Brain microvascular endothelial cell (primary cell): Measurements from ENCODE around the gene TCP11L1.

ENCODE experiments used
- DNase-seq: peaks from one replicate; pipeline ENCODE4 v3.0.0-alpha.2; 2020
- H3K27ac ChIP-seq: fragments of 250-450 bp; sonication (Bioruptor Pico); 2 replicates; pipeline ENCODE4 v1.5.1; 2020; ENCODE audit warnings: mild to moderate bottlenecking, moderate library complexity
- H3K27me3 ChIP-seq: fragments of 250-450 bp; sonication (Bioruptor Pico); replicated peaks from 2 replicates; pipeline ENCODE4 v1.5.1; 2020; ENCODE audit warnings: mild to moderate bottlenecking
- H3K36me3 ChIP-seq: fragments of 250-450 bp; sonication (Bioruptor Pico); replicated peaks from 2 replicates; pipeline ENCODE4 v1.5.1; 2020; ENCODE audit warnings: mild to moderate bottlenecking
- H3K4me3 ChIP-seq: 2 replicates; pipeline ENCODE4 v1.5.1; 2011; ENCODE audit warnings: low read depth, mild to moderate bottlenecking, control low read depth, low read length, moderate library complexity
- in situ Hi-C: cut with HindIII; loops from 2 replicates; pipeline ENCODE4 v1.10.0; 2017; ENCODE audit warnings: low sequenced_read_pairs, low pct_ligation_motif_present
- TF ChIP-seq, protein P1 (sequence below): IDR thresholded peaks from 2 replicates; pipeline ENCODE4 v1.5.1; 2011; ENCODE audit warnings: low read depth, mild to moderate bottlenecking, moderate library complexity, low read length, control low read depth, inconsistent platforms; ENCODE audit errors: missing control alignments

Gene TCP11L1, protein sequence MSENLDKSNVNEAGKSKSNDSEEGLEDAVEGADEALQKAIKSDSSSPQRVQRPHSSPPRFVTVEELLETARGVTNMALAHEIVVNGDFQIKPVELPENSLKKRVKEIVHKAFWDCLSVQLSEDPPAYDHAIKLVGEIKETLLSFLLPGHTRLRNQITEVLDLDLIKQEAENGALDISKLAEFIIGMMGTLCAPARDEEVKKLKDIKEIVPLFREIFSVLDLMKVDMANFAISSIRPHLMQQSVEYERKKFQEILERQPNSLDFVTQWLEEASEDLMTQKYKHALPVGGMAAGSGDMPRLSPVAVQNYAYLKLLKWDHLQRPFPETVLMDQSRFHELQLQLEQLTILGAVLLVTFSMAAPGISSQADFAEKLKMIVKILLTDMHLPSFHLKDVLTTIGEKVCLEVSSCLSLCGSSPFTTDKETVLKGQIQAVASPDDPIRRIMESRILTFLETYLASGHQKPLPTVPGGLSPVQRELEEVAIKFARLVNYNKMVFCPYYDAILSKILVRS

DNA sequence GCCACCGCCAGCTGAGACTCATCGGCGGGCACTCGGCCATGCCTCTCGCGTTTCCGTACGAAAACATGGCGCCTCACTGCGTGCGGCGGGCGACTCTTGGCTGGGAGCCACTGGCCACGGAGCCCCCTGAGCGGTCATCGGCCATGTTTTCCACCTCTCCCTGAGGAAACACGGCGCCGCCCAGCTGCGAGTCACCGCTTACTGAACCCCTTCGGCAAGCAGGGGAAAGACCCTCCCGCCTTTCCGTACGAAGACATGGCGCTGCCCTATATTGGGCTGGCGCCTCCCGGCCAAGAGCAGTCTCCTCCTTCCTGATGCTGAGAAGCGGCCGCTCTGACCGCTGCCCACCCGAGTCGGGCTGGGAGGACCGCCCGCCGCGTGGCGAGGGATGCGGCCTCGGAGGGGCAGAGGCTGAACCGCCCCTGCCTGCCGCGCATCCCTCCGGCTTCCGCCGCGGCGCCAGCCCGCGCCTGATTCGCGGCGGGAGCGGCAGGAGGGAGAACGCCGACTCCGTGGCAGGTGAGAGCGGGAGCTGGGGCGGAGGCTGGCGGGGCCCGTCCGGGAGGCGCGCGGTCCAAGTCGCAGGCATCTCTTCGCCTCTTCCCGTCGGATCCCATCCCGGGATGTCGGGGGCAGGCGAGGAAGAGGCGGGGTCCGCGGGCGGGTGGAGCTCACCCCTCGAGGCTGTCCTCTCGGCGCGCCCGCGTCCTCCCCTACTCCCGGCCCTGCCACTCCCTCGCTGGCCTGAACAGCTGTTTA lies at the start of gene TCP11L1:
TCP11L1 (plus strand) TSS at position 299 of the 759 bp plus-strand sequence. CDS start 4,202 bp downstream, outside the sequence.
- H3K36me3 ChIP-seq, result no peaks in the 10 kb centered on the region
- in situ Hi-C loops, result no loop called here
- no peaks in the 10 kb centered on the region for H3K27me3 ChIP-seq
- DNase-seq, result peak; percentile 89
- peak within 1 kb of the TSS; percentile 94 for H3K27ac ChIP-seq
- H3K4me3 ChIP-seq, result peak within 1 kb of the TSS; percentile 89
- TF ChIP-seq, protein P1, sequence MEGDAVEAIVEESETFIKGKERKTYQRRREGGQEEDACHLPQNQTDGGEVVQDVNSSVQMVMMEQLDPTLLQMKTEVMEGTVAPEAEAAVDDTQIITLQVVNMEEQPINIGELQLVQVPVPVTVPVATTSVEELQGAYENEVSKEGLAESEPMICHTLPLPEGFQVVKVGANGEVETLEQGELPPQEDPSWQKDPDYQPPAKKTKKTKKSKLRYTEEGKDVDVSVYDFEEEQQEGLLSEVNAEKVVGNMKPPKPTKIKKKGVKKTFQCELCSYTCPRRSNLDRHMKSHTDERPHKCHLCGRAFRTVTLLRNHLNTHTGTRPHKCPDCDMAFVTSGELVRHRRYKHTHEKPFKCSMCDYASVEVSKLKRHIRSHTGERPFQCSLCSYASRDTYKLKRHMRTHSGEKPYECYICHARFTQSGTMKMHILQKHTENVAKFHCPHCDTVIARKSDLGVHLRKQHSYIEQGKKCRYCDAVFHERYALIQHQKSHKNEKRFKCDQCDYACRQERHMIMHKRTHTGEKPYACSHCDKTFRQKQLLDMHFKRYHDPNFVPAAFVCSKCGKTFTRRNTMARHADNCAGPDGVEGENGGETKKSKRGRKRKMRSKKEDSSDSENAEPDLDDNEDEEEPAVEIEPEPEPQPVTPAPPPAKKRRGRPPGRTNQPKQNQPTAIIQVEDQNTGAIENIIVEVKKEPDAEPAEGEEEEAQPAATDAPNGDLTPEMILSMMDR, result peak; percentile 8

DNA sequence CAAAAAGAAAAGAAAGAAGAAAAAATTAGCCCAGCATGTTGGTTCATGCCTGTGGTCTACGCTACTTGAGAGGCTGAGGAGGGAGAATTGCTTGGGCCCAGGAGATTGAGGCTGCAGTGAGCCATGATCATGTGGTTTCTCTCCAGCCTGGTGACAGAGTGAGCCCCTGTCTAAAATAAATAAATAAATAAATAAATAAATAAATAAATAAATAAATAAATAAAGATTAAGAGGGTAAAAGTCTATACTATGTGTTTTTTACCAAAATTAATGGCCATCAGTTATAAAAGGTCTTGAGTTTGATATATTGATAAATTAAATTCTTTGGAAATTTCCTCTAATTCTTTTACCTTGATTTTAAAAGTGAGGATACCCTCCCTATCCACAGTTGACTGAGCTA lies 48.9 kb upstream of the TCP11L1 start:
- H3K4me3 ChIP-seq, result no peak overlapping the region
- H3K27ac ChIP-seq, result no peak overlapping the region
- no peak for DNase-seq
- in situ Hi-C loops, result no loop called here
- TF ChIP-seq, protein P1, result no peak
- no peaks in the 10 kb centered on the region for H3K27me3 ChIP-seq
- no peaks in the 10 kb centered on the region for H3K36me3 ChIP-seq

DNA sequence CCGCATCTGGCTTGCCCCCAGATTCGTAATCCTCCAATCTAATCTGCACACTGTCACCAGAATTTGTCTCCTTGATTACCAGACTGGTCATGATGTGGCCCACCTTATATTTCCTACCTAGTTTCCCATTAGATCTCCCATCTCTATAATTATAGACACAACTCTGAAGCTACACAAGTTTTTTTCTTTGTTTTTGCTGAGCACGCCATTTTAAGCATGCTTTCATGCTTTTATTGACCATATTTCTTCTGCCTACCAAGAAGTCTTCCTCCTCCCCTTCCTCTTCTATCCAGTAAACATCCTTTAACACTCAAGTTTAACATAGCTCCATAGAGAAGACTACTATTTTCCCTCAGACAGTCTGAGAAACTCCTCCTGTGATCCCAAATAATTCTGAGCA lies 47.9 kb upstream of the TCP11L1 start:
- no peaks in the 10 kb centered on the region for H3K36me3 ChIP-seq
- no peaks in the 10 kb centered on the region for H3K27me3 ChIP-seq
- no peak overlapping the region for H3K4me3 ChIP-seq
- in situ Hi-C loops, result no loop called here
- TF ChIP-seq, protein P1, result no peak
- H3K27ac ChIP-seq, result no peak overlapping the region
- DNase-seq, result no peak

DNA sequence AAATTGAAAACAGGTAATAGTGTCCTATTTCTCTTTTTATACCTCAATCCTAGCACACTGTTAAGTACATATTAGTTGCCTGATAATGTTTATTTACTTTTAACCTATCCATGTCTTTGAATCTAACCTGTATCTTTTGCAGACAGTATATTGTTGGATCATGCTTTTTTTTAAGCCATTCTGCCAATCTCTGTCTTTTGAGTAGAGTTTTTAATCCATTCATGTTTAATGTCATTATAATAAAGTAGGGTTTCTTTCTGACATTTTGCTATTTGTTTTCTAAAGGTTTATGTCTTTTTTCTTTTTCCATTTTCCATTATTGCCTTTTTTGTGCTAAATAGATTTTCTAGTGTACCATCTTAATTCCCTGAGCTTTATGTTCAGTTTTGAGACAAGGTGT lies 47.5 kb upstream of the TCP11L1 start:
- TF ChIP-seq, protein P1, result no peak
- in situ Hi-C loops, result no loop called here
- H3K36me3 ChIP-seq, result no peaks in the 10 kb centered on the region

DNA sequence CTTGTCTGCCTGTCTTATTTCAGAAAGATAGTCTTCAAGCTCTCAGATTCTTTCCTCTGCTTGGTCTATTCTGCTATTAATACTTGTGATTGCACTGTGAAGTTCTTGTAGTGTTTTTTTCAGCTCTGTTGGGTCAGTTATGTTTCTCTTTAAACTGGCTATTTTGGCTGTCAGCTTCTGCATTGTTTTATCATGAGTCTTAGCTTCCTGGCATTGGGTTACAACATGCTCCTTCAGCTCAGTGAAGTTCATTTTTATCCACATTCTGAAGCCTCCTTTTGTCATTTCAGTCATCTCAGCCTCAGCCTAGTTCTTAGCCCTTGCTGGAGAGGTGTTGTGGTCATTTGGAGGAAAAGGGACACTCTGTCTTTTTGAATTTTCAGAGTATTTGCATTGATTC lies 39.2 kb upstream of the TCP11L1 start:
- no peaks in the 10 kb centered on the region for H3K27me3 ChIP-seq
- in situ Hi-C loops, result no loop called here
- H3K27ac ChIP-seq, result no peak overlapping the region
- H3K4me3 ChIP-seq, result no peak overlapping the region
- DNase-seq, result peak; percentile 80
- H3K36me3 ChIP-seq, result no peaks in the 10 kb centered on the region
- TF ChIP-seq, protein P1, result no peak

More for the DNA sequence above, 47.5 kb upstream of the TCP11L1 start:
- Histone ChIP-seq H3K27me3 (no peaks in the 10 kb centered on the region), H3K27ac (no peak overlapping the region), H3K4me3 (no peak overlapping the region)
- DNase-seq, result no peak
